ENCODE measurements around the gene RTF1. TPM values are rescaled to one million over a fixed set of nuclear protein-coding genes. Genes with fewer than 3 reads are reported as not detected.
A peak's percentile ranks its signal among the peaks of the same experiment; 100 is the strongest.

The RTF1 gene
- polyA plus RNA-seq, 1 donor, result 42.0 TPM

DNA sequence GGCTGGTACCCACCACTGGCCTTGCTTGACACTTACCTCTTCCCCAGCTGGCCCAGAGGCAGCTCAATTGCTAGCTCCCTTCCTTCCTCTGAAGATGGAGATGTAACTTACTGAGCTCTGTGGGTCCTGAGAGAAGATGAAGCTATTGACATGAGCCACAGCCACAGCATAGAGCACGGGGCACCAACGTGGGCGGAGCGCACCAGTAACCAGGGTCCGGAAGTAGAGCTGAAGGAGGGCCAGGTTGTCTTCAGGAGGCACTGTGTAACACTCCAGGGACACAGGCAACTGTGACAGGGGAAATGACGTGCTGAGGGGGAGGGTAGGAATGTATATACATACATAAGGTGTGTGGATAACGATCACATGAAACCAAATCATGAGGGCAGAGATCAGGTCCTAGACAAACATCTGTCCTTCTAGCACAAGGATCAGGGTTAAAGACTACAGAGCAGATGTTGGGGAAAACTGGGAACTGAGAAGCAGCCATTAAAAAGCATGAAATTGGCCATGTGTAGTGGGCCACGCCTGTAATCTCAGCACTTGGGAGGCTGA lies 101.1 kb downstream of the RTF1 start:
- H3K4me1 ChIP-seq (ENCODE audit: control insufficient read depth, insufficient read depth, low read length), result peaks cover 11% of the 10 kb centered on the region
- WGBS (ENCODE audit: insufficient coverage, low lambda C conversion rate), result 50% methylated on average over 1 of the region's 8 CpGs
- peaks cover 34% of the 10 kb centered on the region for H3K36me3 ChIP-seq (ENCODE audit: control insufficient read depth, insufficient read depth, low read length)
- no peak for DNase-seq
- no peak overlapping the region for H3K4me3 ChIP-seq (ENCODE audit: low read length)
- no peak overlapping the region for H3K27ac ChIP-seq (ENCODE audit: low read length)
- peaks cover 11% of the 10 kb centered on the region for H3K27me3 ChIP-seq (ENCODE audit: control insufficient read depth, insufficient read depth, low read length)
- H3K9me3 ChIP-seq (ENCODE audit: control insufficient read depth, low read depth, low read length), result no peaks in the 10 kb centered on the region

DNA sequence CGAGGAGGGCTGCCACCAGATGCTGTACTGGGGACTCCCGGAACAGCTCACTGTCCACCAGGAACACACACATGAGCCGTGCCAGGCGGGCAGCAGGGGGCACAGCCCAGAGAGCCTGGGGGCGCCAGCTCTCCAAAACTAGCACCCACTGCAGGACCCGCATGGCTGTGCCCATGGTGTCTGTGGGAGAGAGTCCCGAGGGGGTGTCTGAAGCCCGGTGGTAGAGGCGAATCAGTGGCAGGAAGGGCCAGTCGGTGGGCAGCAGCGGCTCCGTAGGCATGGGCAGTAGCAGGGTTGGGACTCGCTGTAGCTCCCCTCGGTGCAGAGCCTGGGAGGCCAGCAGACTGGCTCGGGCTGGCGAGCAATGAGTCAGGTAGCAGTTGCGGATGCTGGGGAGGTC lies 103.7 kb downstream of the RTF1 start:
- Histone ChIP-seq H3K27me3 (ENCODE audit: control insufficient read depth, insufficient read depth, low read length) (no peaks in the 10 kb centered on the region), H3K36me3 (ENCODE audit: control insufficient read depth, insufficient read depth, low read length) (peaks cover 48% of the 10 kb centered on the region), H3K9me3 (ENCODE audit: control insufficient read depth, low read depth, low read length) (no peaks in the 10 kb centered on the region), H3K4me1 (ENCODE audit: control insufficient read depth, insufficient read depth, low read length) (no peaks in the 10 kb centered on the region), H3K4me3 (ENCODE audit: low read length) (no peak overlapping the region), H3K27ac (ENCODE audit: low read length) (no peak overlapping the region)
- no peak for DNase-seq
- no CpG with 5 or more reads among the region's 17 CpGs for WGBS (ENCODE audit: insufficient coverage, low lambda C conversion rate)

DNA sequence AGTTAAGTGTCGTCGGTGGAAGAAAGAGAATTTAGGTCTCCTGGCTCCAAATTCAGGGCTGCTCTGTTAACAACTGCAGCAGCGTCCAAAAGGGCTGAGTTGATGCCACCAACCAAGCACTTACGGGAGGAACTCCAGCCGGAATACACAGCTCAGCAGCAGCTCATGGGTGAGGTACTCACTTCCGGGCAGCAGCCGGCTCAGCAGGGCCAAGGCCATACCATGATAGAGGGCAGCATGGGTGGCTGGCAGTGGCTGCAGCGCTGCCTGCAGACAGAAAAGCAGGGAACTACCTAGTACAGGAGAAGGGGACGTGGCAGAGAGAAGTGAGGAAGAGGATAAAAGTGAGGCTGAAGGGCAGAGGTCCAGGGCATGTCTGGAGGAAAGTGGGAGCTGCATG lies 104.7 kb downstream of the RTF1 start:
- no peaks in the 10 kb centered on the region for H3K4me1 ChIP-seq (ENCODE audit: control insufficient read depth, insufficient read depth, low read length)
- H3K27me3 ChIP-seq (ENCODE audit: control insufficient read depth, insufficient read depth, low read length), result no peaks in the 10 kb centered on the region
- H3K4me3 ChIP-seq (ENCODE audit: low read length), result no peak overlapping the region
- no peaks in the 10 kb centered on the region for H3K9me3 ChIP-seq (ENCODE audit: control insufficient read depth, low read depth, low read length)
- no peak overlapping the region for H3K27ac ChIP-seq (ENCODE audit: low read length)
- H3K36me3 ChIP-seq (ENCODE audit: control insufficient read depth, insufficient read depth, low read length), result peaks cover 55% of the 10 kb centered on the region
- no peak for DNase-seq
- WGBS (ENCODE audit: insufficient coverage, low lambda C conversion rate), result no CpG with 5 or more reads among the region's 9 CpGs

DNA sequence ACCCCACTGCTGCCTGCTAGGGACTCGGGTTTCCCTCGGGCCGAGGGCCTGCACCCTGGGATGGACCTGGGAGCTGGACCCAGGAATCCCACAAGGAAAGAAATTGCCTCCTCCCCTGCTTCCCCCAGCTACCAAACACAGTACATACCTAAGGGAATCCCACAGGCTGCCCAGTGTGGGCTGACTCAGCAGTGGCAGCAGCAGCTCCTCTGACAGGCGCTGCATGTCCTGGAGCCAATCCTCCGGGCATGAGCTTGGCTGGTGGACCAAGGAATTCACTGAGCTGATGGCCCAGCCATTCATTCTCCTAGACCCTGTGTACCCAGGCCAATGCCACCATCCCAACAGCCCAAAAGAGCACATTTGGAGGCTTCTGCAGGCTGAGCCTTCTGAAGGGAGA lies 106.2 kb downstream of the RTF1 start:
- H3K4me3 ChIP-seq (ENCODE audit: low read length), result no peak overlapping the region

DNA sequence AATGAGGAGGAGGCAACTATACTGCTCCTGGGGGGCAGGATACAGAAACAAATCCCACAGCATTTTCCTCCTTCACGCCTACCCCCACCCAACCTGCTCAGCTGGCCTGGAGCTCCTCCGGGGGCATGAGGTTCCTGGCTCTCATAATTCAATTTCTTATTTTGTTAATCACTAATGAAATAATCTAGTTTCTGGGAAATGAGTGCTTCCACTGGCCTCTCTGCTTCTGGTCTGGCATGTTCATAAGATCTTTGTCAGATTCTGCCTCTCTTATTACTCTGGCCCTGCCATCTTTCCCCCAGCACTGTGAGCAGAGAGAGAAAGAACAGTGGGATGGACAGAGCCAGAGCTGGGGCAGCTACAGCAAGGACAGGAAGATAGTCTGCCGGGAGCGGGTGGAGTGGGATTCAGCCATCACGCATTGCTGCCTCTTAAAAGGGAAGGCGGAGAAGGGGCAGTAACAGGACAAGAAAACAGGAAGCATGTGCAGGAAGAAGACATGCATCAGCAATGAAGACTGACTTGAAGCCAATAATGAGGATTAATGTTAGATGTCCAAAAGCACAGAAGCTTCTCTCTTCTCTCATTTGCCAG lies 113.6 kb downstream of the RTF1 start:
- H3K36me3 ChIP-seq (ENCODE audit: control insufficient read depth, insufficient read depth, low read length), result peaks cover 79% of the 10 kb centered on the region
- no peak overlapping the region for H3K4me3 ChIP-seq (ENCODE audit: low read length)
- DNase-seq, result no peak
- no peaks in the 10 kb centered on the region for H3K4me1 ChIP-seq (ENCODE audit: control insufficient read depth, insufficient read depth, low read length)
- WGBS (ENCODE audit: insufficient coverage, low lambda C conversion rate), result no CpG with 5 or more reads among the region's 6 CpGs
- no peaks in the 10 kb centered on the region for H3K27me3 ChIP-seq (ENCODE audit: control insufficient read depth, insufficient read depth, low read length)
- no peaks in the 10 kb centered on the region for H3K9me3 ChIP-seq (ENCODE audit: control insufficient read depth, low read depth, low read length)
- peak overlapping the region; percentile 3 for H3K27ac ChIP-seq (ENCODE audit: low read length)

More for the DNA sequence above, 106.2 kb downstream of the RTF1 start:
- Histone ChIP-seq H3K27me3 (ENCODE audit: control insufficient read depth, insufficient read depth, low read length) (no peaks in the 10 kb centered on the region), H3K36me3 (ENCODE audit: control insufficient read depth, insufficient read depth, low read length) (peaks cover 60% of the 10 kb centered on the region), H3K4me1 (ENCODE audit: control insufficient read depth, insufficient read depth, low read length) (no peaks in the 10 kb centered on the region), H3K9me3 (ENCODE audit: control insufficient read depth, low read depth, low read length) (no peaks in the 10 kb centered on the region), H3K27ac (ENCODE audit: low read length) (no peak overlapping the region)
- no peak for DNase-seq
- WGBS (ENCODE audit: insufficient coverage, low lambda C conversion rate), result no CpG with 5 or more reads among the region's 5 CpGs

Other genes with a start within 250 kb of the RTF1 start
- gene EXD1, start 186.3 kb upstream of the RTF1 start, polyA plus RNA-seq, result 0.01 TPM
- 55.8 TPM for gene CHP1, start 185.8 kb upstream of the RTF1 start, polyA plus RNA-seq
- gene OIP5, start 84.5 kb upstream of the RTF1 start, polyA plus RNA-seq, result 6.0 TPM
- gene NUSAP1, start 84.2 kb upstream of the RTF1 start, polyA plus RNA-seq, result 39.4 TPM
- 18.7 TPM for gene NDUFAF1, start 14.6 kb upstream of the RTF1 start, polyA plus RNA-seq
- gene ITPKA, start 76.8 kb downstream of the RTF1 start, polyA plus RNA-seq, result 40.7 TPM
- 14.7 TPM for gene LTK, start 96.7 kb downstream of the RTF1 start, polyA plus RNA-seq
- gene RPAP1, start 127.2 kb downstream of the RTF1 start, polyA plus RNA-seq, result 23.2 TPM
- 36.6 TPM for gene TYRO3, start 142.1 kb downstream of the RTF1 start, polyA plus RNA-seq
- 18.9 TPM for gene MGA, start 243.3 kb downstream of the RTF1 start, polyA plus RNA-seq